NCI-H69 (cell line): Measurements from ENCODE around the gene KLF7.

ENCODE experiments used
- DNase-seq: peaks from one replicate; lab custom pipeline; 2025; lab: John Stamatoyannopoulos, UW

KLF7 gene

DNA sequence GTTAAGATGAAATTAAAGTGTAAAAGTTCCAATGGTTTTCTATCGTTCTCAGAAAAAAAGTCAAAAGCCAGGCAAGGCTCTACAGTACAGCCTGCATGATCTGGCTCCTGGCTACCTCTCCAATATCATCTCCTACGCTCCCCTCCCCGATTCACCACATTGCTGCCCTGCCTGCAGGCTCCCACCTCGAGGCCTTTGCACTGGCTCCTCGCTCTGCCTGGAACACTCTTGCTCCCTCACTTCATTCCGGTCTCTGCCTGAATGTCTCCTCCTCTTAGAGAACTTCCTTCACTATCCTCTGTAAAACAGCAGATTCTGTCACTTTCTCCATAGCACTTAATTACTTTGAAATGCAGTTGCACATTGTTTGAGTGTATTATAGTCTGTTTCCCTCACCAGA, 72.5 kb downstream of the KLF7 start:
- DNase-seq, result no peak

DNA sequence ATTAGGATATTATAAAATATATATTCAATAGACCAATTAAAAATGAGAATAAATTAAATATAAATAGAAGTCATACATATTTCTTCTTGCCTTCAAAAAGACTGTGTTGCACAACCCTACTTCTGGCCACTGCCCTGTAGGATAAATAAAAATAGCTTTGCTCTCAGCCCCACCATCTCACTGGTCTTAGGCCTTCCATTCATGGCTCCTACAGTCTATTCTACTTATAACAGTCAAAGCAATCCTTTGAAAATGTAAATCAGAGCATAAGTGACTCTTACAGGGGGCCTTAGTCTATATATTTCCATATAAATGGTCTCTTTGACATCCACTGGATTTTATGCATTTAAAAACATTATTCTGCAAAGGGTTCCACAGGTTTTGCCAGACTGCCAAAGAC, 72.9 kb downstream of the KLF7 start:
- no peak for DNase-seq

DNA sequence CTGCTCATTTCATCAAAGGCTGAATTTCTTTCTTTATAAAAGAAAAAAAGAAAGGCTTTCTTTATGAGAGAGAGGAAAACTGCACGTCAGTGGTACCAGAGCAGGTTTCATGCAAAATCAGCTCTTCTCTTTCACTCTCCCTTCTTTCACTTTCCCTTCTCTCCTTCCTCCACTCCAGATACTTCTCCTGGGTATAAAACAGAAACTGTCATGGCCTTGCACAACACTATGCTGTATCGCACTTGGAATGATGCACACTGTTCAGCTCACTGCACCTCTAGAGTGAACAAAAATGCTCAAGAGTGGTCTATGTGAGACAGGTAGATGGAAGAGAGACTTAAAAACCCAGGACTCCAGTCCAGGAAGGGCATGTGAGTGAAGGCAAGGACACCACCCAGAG, 73.8 kb downstream of the KLF7 start:
- no peak for DNase-seq

DNA sequence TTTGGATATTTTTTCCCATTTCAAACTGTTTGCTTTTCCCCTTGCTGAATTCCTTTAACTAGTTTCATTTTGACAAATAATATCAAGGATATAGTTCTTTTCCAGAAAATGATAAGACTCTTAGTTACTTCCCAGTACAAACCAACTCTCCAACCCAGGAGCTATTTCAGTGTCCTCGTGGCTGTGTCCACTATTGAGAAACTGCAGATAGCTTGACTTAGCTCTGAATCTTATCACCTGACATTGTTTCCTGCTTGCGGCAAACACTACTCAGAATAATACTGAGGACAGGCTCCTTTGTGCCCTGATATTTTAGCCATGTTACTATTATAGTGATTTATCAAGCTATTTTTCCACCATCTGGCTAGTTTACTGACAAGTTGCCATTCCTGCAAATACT, 74.6 kb downstream of the KLF7 start:
- no peak for DNase-seq

DNA sequence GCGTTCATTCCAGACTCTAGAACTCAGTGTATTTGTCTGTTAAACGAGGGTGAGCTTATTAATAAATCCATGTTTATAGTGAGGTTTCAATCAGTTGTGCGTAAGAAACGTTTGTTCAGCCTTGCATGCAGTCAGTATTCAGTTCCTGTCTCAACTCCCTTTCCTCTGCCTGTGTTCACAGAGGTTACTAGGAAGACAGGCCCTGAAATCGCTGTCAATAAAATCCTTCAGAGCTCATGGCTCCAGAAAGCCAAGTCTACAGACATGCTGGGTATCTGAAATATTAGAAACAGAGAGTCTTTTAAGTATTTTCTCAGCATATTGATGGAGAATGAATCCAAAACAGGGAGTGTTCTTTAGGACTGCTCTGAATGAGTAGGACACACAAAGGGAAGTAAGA, 75.4 kb downstream of the KLF7 start:
- no peak for DNase-seq

DNA sequence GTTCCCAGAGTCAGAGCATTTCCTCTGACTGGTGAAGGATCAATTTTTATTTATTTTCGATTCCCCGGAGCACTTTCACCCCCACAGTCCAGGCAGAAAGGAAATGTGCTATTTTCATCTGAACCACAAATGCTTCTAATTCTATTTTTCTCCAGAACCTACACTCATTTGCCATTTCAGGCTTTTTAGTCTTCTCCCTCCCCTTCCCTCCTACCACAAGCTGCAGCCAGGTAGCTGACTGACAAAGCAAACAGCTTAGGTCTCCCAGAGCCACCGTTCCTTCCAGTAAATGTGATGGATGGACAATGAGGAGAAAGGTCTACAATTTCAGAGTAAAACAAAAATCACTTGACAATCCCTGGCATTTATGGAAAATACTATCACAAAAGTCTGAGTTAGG, 76.9 kb downstream of the KLF7 start:
- DNase-seq, result peak; percentile 42

DNA sequence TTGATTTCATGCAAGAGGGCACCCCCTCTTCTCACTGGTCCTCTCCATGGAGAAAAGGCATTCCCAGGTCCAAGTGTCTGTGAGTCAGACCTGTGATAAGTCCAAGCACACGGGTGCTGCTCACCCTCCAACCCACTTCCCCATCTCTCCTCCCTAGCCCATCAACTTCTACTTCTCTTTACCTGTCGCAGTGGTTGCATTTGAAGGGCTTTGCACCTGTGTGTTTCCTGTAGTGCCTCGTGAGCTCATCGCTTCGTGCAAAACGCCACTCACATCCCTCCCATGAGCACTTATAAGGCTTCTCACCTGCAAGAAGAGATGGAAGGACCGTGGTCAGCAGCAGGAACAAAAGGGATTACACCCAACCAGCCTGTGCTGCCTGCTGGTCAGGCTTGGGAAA, 77.5 kb downstream of the KLF7 start:
- DNase-seq, result no peak

DNA sequence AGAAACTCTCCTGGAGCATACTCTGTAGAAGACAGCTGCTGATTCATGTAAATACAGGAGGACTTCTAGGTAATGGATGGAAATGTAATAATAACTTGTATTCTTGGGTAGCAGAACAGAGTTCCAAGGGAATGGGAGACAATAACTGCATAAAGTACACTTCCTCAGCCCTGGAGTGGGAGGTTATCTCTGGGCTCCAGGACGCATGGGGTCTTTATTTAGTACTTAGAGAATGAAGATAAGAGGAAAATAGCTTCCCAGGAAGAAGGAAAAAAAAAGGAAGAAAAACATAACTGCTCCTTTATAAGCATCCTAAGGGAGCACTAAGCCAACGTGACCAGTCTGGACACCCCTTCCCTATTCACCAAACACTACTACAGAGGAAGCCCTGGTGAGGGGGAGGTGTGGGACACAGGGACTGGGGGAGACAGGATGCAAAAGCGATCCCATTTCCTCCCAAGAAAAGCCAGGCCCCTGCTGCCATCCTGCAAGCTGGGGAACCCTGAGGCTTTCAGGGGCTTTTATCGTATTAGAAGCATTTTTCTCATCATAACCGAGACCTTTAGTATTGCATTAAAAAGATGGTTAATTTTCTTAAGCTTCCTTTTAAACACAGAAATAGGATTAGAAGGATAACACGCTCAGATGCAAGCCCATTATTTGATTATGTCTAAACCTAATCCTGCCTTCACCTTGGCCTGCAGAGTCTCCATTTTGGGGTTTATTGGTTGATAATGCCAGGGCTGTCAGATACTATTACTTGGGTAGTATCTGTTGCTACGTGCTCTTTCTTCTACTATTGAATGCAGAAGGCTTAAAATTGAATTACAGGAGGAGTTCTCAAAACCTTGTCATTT, 78.5 kb downstream of the KLF7 start:
- DNase-seq, result no peak

DNA sequence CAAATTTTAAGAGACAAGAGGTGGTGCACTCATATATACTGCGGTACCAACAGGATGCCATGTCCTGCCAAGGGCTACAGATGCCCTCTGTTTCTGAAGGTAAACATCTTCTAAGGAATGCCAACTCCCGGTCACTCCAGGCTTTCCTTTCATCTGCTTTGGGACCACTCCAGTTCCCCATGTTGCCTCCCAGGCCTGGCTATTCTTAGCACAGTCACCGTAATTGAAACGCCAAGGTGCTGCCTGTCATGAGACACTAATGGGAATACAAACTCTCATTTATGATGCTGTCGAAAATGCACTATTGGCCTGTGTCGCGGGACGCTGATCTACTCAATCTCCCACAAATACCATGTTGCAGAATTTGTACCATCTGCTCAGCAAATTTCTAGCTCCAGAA, 79.6 kb downstream of the KLF7 start:
- no peak for DNase-seq

DNA sequence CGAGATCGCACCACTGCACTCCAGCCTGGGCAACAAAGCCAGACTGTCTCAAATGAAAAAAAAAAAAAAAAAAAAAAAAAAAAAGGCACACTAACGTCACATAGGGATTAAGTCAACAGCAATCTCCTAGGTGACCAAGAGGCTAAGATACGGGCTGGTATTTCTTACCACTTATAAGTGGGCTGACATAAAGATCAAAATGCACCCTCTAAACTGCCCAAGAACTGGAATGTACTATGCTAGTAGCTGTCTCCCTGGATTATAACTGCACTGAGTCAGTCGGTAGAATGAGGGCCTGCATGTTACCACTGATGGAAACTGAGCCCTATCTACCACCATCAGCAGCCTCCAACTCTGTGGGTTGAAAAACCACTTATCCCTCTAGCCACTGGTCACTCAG, 80.6 kb downstream of the KLF7 start:
- no peak for DNase-seq

DNA sequence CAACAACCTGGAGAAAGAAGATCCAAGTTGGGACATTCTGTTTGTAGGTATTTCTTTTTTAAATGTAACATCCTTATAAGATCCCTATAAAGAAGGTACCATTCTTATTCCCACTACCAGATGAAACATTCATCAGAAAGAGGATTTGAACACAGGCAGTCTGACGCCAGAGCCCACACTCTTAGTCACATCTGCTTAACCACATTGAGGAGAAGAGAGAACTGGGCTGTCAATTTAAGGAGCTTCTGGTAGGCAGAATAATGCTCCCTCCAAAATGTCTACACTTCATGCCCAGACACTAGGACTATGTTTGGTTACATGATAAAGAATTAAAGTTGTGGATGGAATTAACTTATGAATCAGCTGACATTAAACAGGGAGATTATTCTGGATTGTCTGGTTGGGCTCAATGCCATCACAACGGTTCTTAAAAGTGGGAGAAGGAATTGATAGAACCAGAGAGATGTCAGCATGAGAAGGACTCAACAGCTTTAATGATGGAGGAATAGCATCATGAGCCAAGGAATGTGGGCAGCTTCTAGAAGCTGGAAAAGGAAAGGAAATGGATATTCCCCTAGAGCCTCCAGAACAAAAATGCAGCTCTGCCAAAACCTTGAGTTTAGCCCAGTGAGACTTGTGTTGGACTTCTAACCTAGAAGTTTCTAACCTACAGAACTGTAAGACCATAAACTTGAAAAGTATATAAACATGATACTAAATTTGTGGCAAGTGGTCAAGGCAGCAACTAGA, 82.2 kb downstream of the KLF7 start:
- no peak for DNase-seq

DNA sequence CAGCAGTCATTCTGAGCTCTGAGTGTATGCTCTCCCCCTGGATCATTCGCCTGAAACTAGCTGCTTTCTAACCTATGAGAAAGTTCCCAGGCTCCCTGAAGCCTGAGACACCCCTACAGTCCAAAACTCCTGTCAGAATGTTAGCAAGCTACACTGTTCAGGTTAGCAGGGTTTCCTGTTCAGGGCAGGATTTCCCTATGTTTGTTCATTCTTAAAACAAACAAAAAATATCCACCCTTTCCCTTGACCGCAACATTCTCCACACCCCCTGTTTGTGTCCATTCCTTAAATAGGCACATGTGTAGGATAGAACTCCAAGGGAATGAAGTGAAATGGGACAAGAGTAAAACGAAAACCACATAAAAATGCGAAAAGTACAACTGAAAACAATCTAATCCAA, 83.1 kb downstream of the KLF7 start:
- DNase-seq, result no peak

DNA sequence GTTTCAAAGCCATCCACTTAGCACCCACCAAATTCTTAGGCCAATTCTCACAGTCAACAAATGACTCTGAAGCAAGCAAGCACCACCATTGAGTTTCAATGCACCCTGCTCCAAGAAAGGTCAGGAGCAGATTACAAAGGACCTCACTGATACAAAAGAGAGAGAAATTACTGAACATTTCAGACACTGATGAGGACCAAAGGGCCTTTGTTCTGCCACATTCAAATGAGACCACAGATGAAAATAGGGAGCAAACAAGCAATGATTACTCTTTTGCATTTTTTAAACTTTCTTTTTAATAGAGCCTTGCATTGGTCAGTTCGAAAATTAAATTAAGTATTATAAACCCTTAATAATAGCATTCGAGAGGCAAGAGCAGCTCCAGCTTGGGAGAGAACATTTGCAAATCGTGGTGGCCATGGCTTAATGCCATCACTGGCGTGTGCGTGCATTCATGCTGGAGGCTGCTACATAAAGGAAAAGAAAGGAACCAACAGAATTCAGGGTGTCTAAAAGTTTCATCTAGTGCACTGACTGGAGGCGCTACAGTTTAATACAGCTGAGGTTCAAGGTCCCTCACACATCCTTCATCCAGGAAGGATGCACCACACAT, 87.5 kb downstream of the KLF7 start:
- DNase-seq, result no peak

DNA sequence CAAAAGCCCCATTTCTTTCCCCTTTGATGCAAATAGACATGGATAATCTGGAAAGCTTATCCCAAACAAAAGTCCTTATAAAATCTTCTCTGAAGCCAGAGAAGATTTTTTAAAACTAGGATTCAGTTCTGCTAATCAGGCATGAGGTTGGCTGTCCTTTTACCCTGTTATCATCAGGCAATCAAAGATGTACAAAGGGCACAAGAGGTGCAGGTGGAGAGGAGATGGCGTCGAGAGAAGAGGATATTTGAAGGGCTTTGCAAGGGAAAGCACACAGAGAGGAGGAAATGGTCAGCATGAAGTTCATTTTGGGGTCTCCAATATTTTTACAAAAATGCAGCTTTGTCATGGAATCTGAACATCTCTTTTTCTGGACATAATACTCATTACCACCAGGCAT, 88.5 kb downstream of the KLF7 start:
- no peak for DNase-seq

DNA sequence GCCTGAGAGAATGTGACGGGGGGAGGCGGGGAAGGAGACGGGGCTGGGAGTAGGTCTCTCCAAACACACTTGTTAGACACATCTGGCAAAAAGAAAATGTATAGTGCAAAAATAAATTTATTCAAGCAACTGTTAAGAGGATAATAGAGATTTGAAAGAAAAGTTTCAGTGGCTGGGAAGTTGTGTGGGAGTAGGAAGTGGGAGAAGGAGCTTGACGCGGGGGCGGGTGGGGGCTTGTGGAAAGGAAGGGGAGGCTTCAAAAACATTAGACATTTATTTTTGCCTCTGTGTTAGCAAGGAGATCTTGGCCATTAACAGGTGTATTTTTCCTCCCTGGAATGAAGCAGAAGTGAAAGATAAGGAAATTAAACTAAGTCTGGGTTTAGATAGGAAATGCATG, 90.3 kb downstream of the KLF7 start:
- DNase-seq, result no peak

DNA sequence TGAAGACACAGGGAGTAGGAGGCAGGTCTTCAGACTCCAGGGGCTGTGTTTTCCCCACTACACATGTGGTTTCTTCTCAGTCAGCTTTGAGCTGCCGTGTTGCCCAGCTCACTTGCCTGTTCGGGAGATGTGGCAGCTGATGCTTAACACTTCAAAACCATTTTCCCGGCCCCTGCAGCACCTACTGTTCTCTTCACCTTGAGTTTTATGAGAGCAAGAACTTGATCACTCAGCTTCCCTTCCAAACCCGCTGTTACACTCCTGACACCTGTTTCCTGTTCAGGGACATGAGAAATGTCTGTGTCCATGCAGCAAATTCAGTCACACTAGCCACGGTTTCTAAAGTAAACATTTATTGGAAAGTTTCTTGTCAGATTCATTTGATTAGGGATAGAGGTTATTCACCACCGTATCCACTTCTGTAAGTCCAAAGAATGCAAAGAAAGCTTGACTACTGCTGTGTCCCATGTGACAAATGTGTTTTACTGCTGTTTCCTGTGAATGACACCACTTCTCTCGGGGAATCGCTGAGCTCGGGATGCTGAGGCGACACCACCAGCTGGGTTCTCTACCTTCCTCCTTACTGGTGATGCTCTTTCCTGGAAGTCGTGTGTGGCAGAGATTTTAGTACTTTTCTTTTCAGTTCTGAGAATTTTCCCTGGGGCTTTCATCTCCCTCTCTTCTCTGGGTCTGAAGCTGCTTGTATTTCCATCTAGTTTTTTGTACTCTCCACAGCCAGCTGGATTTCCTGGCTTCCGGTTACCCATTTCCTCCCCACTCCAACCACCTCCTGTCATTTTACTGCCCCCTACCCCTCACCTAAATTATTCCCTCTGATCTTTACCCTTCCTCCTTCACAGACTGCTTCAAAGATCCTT, 91.7 kb downstream of the KLF7 start:
- peak; percentile 45 for DNase-seq

DNA sequence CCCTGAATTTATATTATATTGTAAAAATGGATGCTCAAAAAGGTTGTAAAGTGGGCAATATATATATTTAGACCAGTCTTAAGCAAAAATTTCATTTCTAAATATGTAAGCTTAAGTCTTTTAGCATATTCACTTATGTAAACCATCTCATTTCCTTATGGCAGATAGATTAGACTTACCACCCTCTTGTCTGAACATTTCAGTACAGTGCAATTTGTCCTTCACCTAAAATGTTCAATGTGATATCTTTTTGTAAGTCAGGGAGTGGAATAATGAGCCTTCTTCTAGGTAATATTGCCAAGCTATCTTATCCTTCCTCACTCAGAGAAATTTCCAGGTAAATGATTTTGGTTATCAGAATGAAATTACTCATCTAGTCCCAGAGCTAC, 92.3 kb downstream of the KLF7 start:
- DNase-seq, result no peak

DNA sequence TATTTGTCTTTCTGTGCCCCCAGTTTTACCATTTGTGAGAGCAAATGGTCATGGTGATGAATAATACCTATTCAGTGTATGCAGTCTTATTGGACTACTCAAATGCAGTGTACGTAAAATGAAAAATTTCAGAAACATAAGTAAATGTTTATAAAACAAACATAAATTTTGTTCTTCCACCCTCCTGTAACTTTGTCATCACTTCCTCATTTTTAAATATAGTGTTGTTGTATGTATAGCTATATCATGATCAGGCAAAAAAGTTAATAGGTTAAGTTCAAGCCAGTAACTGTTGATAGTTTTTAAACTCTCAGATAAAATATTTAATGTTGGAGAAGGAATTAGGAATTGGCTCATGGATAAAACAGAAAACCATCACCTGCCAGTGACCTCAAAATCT, 93.2 kb downstream of the KLF7 start:
- DNase-seq, result no peak

DNA sequence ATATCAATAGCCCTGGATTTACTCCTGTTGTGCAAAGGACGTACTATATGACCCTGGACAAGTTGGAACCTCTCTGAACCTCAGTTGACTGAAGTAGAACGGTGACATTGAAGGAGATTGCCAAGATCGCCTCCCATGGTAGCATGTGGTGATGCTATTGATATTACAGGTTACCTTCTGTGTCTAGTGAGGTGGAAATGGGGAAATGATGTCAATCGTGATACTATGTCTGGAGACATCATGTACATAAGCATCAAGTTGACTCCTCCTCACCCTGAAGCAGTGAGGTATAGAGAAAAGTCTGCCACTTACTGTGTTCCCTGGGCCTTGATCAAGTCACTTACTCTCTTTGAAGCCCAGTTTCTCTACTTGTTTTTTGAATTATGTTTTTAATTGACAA, 93.9 kb downstream of the KLF7 start:
- peak; percentile 29 for DNase-seq

DNA sequence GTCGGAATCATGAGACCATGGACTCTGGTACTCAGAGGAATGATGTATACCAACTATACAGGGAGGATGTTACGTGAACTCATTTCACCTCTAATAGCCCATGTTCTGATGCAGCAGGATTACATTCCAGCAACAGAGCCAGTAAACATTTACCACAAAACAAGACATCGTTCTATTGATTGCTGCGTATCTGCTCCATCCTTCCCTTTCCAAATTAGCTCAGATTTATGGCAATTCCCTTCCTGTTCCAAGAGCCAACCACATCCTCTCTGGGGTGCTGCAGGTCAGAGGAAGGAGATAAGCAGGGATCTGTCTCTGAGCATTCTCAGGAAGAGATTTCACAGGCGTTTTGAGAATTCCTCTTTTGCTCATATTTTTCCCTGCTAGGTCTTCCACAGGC, 98.3 kb downstream of the KLF7 start:
- no peak for DNase-seq

DNA sequence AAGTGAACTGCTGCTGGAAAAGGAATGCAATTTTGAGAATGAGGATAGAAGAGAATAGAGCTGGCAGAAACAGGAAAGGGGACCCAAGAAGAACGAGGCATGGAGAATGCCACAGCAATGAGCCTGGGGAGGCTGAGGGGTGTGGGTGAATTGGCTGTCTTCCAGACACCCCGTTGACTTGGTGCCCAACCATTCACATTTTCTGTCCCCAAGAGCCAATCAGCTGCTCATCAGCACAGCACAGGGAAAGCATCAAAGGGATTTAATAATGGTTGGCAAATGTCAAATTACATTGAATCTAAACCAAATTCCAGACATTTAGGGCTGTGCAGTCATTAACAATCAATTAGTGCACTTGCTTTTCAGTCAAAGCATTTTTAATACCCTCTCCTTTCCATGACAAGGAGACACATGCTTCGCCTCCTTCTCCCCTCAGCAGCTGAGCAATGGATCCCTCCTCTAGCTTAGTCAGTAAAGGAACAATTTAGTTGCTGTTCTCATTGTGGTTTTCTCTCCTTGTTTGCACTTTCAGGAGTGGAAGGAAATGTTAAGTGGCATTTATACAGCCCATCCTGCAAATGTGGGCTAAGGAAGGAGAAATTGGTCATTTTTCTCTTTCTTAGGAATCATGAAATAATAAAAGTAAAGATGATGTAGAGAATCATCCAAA, 98.8 kb downstream of the KLF7 start:
- DNase-seq, result peak; percentile 47

DNA sequence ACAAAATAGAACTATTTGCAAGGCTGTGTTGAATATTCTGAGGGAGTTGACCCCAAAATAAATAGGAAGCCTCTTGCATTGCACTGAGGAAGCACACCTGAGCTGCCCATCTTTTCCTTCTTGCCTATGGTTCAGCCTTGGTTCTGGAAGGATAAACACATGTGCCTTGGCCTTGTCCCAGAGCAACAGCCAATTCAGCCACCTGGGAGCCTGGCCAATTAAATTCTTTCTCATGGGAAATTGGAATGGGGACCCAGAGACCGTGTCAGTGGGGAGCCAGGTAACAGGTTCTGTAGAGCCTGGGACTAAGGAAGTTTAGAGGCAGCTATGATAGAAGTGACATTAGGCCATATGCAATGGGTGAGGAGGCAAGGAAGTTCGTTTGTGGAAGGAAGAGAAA, 99.6 kb downstream of the KLF7 start:
- no peak for DNase-seq
